Endothelial cell of hepatic sinusoid (primary cell): ENCODE data around the gene KRT3.

Source experiments
- in situ Hi-C: cut with HindIII; loops from 2 replicates; pipeline ENCODE4 v1.10.0; 2017; ENCODE audit warnings: low sequenced_read_pairs

Gene KRT3

DNA sequence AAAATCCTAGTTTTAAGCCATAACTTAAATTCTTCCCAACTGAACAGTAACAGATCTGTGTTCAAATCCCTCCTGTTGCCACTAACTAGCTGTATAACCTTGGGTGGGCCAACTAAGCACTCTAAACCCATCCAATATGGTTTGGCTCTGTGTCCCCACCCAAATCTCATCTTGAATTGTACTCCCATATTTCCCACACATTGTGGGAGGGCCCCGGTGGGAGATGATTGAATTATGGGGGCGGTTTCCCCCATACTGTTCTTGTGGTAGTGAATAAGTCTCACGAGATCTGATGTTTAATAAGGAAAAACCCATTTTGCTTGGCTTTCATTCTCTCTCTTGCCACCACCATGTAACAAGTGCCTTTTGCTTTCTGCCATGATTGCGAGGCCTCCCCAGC lies 19.2 kb upstream of the KRT3 start:
- in situ Hi-C loops: no loop called here

DNA sequence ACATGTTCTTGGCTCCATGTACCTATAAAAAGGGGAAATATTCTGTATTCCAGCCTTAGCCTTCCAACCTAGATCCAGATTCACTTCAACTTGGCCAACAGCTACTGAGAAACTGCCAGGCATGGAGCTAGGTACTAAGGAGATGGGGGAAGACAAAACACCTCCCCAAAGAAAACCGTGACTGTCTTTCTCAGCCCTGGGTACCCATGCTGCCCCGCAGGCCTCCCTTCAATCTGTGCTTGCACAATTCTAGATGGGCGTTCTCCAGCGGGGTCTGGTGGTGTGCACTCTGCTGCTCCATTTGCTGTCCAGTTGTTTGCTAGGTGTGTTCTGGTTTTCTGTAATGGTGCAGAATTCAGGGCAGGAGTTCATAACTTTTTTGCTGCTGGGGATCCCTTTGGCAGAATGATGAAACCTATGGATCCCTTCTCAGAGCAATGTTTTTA lies 18.8 kb upstream of the KRT3 start:
- in situ Hi-C loops: no loop called here

GRCh38 chr12:52813885-52814709 lies 18.2 kb upstream of the KRT3 start, which contains the start of gene KRT4:
KRT4 (minus strand) TSS chr12:52814116; CDS start chr12:52814058, 58 bp downstream.
- in situ Hi-C loops: no loop called here

- in situ Hi-C loops: no loop called here
Observed at GRCh38 chr12:52813203-52813819, 17.4 kb upstream of the KRT3 start.

DNA sequence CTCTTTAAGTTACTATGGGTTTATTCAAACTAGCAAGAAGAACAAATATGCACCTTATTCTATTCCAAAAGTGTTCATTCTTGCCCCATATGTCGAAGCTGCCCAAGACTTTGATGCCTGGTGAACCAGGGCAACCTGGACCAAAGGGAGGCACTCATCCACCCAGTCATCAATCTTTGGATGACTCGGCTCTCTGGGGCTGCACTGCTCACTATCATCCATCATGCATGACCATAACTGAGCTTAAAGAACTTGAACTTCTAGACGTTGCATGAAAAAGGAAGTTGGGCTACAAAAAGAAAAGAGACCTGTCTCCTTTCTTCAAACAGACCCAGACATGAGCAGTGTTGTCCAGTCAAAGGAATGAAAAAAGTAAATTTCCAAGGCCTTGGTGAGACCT lies 16.8 kb upstream of the KRT3 start:
- in situ Hi-C loops: no loop called here

- in situ Hi-C loops: no loop called here
Observed at GRCh38 chr12:52812073-52812400, 16.1 kb upstream of the KRT3 start.

DNA sequence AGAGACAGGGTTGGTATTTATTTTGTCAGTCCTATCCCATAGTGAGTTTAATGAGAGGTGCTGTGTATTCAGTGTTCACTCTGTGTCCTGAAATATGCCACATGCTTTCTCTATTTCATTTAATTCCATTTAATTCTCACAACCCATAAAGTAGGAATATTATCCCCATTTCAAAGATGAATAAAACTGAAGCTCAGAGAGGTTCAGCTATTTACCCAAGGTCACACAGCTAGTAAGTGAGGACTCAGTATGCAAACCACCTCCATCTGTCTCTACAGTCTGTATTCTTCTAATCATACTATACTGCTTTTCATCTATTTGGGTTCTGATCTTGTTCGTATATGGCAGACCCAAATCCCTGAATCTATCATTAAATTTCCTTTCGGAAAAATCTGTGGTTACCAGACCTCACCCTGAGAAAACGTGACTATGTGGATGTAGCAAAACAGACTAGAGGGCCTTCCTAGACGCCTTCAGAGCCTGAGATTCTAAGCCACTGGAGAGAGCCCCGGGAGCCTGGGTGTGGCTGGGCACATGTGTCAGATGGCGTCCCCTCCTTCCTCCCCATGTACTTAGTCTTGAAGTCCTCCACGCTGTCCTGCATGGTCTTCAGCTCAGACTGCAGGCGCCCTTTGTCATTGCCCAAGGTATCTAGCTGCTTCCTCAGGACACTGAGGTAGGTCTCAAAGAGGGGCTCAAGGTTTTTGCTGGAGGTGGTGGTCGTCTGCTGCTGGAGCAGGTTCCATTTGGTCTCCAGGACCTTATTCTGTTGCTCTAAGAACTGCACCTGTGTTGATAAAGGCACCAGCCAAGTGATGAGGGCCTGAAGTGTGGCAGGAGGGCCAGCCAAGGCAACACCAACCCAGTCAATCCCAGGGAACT lies 15.5 kb upstream of the KRT3 start:
- in situ Hi-C loops: no loop called here

GRCh38 chr12:52810554-52810953 lies 14.6 kb upstream of the KRT3 start:
- in situ Hi-C loops: no loop called here

- in situ Hi-C loops: no loop called here
Observed at GRCh38 chr12:52809166-52809565, 13.2 kb upstream of the KRT3 start.

GRCh38 chr12:52808573-52809160 lies 12.8 kb upstream of the KRT3 start:
- in situ Hi-C loops: no loop called here

DNA sequence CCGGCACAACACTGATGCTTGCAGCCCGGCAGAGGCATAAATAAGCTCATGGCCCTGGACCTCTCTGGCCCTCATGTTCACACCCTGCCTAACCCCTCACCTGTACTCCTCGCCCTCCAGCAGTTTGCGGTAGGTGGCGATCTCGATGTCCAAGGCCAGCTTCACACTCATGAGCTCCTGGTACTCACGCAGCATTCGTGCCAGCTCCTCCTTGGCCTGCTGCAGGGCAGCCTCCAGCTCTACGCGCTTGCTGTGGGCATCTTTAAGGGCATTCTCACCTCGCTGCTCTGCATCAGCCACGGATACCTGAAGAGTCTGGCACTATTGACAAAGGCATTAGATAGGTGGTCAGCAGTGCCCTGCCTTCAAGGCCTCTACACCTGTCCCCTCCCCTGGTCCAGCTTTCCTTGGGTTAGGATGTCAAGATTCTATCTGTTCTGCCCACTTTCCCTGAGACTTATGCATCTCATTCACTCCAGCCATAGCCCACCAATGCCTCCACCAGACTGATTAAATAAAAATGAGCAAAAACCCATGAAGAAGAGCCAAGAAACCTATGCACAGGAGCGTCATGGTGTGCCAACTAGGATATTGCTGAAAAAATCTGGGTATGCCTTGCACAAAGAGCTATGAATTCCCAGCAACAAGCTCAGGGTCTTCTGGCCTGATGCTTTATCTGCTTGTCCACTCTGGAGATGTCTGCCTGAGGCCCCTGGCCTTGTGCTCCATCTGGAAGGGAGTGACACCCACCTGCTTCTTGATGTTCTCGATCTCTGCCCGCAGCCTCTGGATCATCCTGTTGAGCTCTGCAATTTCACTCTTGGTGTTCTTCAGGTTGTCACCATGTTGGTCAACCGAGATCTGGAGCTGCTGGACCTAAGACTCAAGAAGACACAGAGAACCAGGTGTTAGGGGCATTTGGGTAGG lies 11.9 kb upstream of the KRT3 start:
- in situ Hi-C loops: no loop called here

DNA sequence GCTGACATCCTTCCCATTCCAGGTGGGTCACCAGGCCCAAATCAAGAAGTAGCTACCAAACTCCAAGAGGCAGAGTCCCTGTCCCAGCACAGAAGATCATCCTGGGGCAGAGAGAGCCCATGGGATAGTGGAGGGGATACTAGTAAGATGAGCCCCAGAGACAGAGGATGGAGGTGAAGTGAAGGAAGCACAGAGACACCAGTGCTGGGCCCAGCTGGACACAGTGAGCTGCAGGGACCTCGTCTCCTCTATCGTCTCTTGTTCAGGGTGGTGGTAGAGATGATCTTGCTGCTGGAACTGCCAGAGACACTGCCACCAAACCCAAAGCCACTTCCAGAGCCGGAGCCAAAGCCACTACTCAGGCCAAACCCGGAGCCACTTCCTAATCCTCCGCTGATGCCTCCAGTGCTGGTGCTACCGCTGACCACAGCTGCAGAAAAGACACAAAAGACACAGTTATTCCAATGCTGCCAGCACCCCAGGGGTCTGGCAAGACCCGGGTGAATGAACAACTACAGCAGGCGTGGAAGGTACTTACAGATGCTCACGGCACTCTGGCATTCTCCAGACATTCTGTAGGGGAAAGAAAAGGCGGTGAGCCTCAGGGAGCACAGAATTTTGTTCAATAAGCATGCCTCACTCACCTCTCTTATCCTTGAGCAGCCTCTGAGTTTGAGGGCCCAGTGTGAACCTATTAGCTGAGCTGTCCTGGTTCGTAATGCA lies 11.1 kb upstream of the KRT3 start:
- in situ Hi-C loops: no loop called here

GRCh38 chr12:52806169-52806811 lies 10.4 kb upstream of the KRT3 start:
- in situ Hi-C loops: no loop called here

- in situ Hi-C loops: no loop called here
Observed at GRCh38 chr12:52805739-52806138, 9.8 kb upstream of the KRT3 start.

DNA sequence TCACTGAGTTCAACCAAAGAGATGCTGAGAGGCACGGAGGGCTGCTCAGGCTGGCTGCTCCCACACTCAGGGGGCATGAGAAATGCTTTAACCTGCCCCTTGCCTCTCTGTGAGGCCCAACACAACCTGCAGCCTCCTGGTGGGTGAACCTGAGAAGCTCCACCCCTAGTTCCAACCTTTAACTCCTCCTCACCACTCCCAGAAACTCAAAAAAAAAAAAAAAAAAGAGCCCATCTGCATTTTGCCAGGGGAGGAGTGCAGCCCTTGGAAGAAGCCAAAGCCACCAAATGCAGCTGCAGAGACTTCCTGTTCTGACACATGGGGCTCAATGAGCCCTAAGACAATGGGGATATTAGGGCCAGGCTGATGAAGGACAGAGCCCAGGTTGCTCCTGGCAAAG lies 9.1 kb upstream of the KRT3 start:
- in situ Hi-C loops: no loop called here

DNA sequence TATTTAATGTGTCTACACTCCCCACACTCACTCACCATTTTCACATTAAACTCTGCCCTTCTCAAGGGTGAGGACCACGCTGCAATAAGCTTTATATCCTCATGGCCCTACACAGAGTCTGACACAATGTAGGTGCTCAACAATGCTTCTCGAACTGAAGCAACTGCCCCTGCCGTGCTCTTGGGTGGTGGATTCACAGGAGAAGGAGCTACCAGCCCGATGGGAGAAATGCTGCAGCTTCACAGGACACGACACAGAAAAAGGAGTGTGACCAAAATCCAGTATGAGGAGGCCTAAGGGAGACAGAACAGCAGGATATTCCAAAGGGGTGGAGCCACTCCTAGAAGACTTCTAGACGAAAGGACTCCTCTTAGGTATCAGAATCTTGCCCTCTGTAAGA lies 6.5 kb upstream of the KRT3 start:
- in situ Hi-C loops: no loop called here

DNA sequence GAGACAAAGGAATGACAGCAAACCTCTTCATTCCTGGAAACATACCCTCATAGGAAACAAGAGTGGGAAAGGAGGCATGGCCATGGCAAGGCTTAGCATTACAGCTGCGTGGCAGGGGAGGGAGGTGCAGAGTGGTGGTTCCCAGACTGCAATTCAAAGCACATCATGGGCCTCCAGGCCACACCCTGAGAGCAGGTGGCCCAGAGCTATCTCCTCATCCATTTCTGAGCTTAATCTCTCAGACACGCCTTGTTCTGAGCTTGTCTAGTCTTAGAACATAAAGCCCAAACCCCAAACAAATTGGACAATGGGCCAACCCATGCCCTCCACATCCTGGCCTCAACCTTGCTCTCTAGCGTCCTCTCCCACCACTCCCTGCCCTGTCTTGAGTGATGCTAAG lies 5.9 kb upstream of the KRT3 start:
- in situ Hi-C loops: no loop called here

GRCh38 chr12:52800259-52800917 lies 4.5 kb upstream of the KRT3 start:
- in situ Hi-C loops: no loop called here
